GM12891 (cell line): ENCODE measurements around the gene ROGDI.

Source experiments
- PAX5 ChIP-seq: IDR thresholded peaks from 2 replicates; pipeline ENCODE4 v1.6.1; 2011; ENCODE audit warnings: low read length, moderate library complexity, mild to moderate bottlenecking; ENCODE audit not compliant: insufficient read depth, severe bottlenecking
- POLR2A ChIP-seq: IDR thresholded peaks from 2 replicates; pipeline ENCODE4 v1.6.1; 2011; ENCODE audit warnings: low read depth, low read length, control low read depth
- POLR2AphosphoS5 ChIP-seq: IDR thresholded peaks from 2 replicates; pipeline ENCODE4 v1.6.1; 2011; ENCODE audit warnings: low read depth, low read length, control low read depth
- POU2F2 ChIP-seq: IDR thresholded peaks from 2 replicates; pipeline ENCODE4 v1.6.1; 2011; ENCODE audit warnings: low read depth, mild to moderate bottlenecking, control low read depth, low read length, moderate library complexity
- SPI1 ChIP-seq: IDR thresholded peaks from 2 replicates; pipeline ENCODE4 v1.6.1; 2011; ENCODE audit warnings: low read depth, low read length, control low read depth
- TAF1 ChIP-seq: IDR thresholded peaks from 2 replicates; pipeline ENCODE4 v1.6.1; 2011; ENCODE audit warnings: low read depth, low read length, control low read depth

- no peak for TF ChIP-seq PAX5
- no peak for TF ChIP-seq POLR2A
- no peak for TF ChIP-seq TAF1
- no peak for TF ChIP-seq POLR2AphosphoS5
- TF ChIP-seq SPI1 = no peak
- no peak for TF ChIP-seq POU2F2
These were observed 47.6 kb downstream of the ROGDI start for GRCh38 chr16:4754865-4755264.
